DMS 273 (cell line): ENCODE measurements around the gene FUCA1.
"Not testable (repeated sequence)": the region's sequence is repeated elsewhere in the genome, so short reads cannot be mapped to it uniquely, and the experiment has no call there.

Source experiments
- DNase-seq: peaks from one replicate; lab custom pipeline; 2025; ENCODE audit not compliant: unreplicated experiment; lab: John Stamatoyannopoulos, UW

Gene FUCA1

GRCh38 chr1:23896491-23896890 is 28.4 kb upstream of the FUCA1 start:
- no peak for DNase-seq

- no peak for DNase-seq
These were observed 27.9 kb upstream of the FUCA1 start for GRCh38 chr1:23895993-23896392.

DNA sequence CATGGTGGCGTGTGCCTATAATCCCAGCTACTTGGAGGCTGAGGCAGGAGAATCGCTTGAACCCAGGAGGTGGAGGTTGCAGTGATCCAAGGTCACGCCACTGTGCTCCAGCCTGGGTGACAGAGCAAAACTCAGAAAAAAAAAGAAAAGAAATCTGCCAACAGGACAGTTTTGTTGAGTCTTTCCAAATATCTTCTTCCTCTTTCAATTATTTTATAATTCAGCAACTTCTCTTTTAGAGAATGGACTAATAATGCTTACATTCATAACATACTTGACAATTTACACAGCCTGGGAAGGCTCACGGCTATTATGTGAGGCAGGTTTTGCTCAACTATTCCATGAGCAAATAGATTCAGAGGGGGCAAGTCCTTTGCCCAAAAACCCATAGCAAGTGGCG is 27.0 kb upstream of the FUCA1 start:
- DNase-seq = no peak

DNA sequence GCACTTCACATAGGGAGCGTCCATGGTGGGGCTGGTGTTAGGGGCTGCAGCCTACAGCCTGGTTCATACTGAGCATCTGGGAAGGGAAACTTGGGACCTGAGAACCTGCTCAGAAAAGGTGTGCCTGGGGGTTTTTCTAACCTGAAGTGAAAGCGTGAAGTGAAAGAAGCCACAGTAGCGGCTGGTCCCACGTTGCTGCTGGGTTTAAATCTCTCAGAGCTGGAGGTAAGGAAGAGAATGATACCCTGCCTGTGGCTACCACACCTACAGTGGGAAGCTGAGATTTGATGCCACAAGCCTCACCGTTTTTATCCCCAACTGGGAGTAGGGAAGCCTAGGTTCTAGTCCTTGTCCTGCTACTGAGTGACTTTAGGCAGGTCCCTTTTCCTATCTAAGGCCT is 21.0 kb upstream of the FUCA1 start:
- DNase-seq = no peak

GRCh38 chr1:23885222-23885621 is 17.1 kb upstream of the FUCA1 start:
- DNase-seq = no peak

GRCh38 chr1:23882746-23883145 is 14.7 kb upstream of the FUCA1 start:
- DNase-seq = no peak

- DNase-seq = no peak
These were observed 11.7 kb upstream of the FUCA1 start for GRCh38 chr1:23879809-23880208.

DNA sequence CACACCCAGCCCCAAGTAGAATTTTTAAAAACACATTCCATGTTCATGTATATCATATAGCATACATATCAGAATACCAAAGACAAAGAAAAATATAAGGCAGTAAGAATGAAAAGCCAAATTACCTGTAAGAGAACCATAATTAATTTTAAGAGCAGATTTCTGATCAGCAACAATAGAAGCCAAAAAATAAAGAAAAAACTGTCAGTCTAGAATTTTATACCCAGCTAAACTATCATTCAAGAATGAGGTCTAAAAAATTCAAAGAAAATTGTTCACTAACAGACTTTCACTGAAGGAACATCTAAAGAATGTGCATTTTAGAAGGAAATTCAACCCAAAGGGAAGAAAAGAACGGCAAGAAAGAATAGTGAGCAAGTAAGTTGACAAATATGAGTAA is 10.6 kb upstream of the FUCA1 start:
- DNase-seq = no peak

DNA sequence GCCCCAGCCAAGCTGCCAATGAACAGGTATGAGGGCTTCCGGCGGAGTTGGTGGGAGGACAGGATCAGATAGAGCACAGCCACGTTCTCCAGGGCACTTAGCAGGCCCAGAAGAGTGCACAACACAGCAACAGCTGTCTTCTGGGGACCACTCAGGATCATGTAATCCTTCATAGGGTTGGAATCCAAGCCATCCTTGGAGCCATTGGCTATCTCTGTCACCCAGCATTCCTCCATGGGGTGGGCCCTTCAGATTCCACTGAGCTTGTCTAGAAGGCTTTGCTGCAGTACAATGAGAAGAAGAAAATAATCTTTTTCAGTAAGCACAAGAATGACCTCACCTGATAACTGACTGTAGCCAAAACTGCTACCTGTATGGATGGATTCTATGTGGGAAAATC is 7.3 kb upstream of the FUCA1 start:
- DNase-seq = no peak

- DNase-seq = no peak
These were observed 4.3 kb upstream of the FUCA1 start for GRCh38 chr1:23872421-23872820.

- DNase-seq = no peak
These were observed 961 bp upstream of the FUCA1 start for GRCh38 chr1:23869051-23869450.

DNA sequence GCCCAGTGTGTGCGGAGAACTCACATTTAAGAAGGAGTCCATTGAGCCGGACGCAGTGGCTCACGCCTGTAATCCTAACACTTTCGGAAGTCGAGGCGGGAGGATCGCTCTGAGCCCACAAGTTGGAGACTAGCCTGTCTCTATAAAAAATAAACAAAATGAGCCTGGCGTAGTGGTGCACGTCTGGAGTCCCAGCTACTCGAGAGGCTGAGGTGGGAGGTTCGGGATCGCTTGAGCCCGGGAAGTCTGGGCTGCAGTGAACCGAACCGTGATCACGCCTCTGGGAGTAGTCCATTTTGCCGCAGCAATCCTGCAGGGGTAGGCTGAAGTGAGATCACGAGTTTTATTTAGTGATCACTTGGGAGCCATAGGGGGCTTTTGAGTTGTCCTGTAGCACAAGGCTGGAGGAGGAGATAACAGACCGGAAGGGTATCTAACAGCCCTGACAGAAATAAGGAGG is 497 bp upstream of the FUCA1 start:
- DNase-seq = no peak

DNA sequence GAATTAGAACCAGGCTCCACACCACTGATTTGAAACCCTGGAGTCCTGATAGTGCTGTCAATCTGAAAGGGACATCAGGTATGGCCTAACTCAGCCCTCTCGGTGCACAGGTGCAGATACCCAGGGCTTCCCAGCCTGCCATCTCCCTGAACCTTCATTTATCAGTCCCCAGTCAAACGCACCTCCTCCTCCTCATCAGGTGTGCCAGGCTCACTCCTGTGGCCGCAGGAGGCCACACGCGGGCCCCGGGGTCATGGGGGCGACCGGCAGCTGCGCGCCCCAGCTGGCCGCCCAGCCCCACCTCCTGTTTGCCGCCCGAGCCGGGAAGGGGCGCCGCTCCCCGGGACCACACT is 572 bp downstream of the FUCA1 start:
- no peak for DNase-seq

GRCh38 chr1:23865543-23865930 is 2.6 kb downstream of the FUCA1 start:
- no peak for DNase-seq

GRCh38 chr1:23864801-23865542 is 3.1 kb downstream of the FUCA1 start:
- DNase-seq = no peak

- DNase-seq = no peak
These were observed 5.5 kb downstream of the FUCA1 start for GRCh38 chr1:23862640-23863039.

DNA sequence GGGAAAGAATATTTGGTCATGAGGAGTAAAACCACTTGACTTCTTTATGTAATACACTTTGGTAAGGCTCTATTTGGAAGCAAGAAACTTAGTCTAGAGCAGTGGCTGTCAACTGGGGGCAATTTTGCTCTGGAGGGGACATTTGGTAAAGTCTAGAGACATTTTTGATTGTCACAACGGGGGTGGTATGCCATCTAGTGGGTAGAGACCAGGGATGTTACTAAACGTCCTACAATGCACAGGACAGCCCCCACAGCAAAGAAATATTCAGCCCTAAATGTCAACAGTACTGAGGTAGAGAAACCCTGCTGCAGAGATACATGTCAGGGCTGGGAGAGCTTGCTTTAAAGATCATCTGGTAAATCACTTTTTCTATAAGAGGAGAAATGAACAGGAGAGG is 13.5 kb downstream of the FUCA1 start:
- DNase-seq = peak; percentile 46

DNA sequence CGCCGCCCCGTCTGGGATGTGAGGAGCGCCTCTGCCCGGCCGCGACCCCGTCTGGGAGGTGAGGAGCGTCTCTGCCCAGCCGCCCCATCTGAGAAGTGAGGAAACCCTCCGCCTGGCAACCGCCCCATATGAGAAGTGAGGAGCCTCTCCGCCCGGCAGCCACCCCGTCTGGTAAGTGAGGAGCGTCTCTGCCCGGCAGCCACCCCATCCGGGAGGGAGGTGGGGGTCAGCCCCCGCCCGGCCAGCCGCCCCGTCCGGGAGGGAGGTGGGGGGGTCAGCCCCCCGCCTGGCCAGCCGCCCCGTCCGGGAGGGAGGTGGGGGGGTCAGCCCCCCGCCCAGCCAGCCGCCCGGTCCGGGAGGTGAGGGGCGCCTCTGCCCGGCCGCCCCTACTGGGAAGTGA is 15.0 kb downstream of the FUCA1 start:
- DNase-seq = not testable (repeated sequence)

- not testable (repeated sequence) for DNase-seq
These were observed 16.7 kb downstream of the FUCA1 start for GRCh38 chr1:23851406-23851805.

- DNase-seq = no peak
These were observed 19.1 kb downstream of the FUCA1 start for GRCh38 chr1:23848673-23849616.

DNA sequence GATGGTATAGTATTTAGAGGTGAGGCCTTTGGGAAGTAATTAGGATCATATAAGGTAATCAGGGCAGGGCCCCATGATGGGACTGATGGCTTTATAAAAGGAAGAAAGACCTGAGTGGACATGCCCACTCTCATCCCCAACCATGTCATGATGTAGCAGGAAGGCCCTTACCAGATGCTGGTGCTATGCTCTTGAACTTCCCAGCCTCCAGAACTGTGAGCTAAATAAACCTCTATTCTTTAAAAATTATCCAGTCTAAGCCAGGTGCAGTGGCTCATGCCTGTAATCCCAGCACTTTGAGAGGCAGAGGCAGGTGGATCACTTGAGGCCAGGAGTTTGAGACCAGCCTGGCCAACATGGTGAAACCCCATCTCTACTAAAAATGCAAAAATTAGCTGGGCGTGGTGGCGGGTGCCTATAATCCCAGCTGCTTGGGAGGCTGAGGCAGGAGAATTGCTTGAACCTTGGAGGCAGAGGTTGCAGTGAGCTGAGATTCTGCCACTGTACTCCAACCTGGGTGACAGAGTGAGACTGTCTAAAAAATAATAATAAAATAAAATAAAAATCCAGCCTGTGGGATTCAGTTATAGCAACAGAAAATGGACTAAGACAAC is 20.5 kb downstream of the FUCA1 start:
- not testable (repeated sequence) for DNase-seq

DNA sequence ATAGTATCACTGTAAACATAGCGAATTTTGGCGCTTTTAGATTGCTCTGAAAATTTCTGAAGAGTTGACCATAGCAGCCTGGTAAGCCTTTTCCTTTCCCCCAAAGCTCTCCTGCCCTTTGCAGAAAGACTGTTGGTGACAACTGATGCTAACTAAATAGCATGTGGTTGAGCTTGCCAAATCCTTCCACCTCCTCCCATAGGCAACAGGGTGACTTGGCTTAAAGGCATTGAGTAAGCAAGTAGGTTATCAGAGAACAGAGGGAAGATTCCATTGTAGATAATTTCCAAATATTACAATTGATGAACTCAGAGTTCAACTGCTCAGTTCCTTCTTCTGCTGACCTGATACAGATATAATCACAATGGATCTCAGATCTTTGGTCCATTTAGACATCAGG is 22.9 kb downstream of the FUCA1 start:
- no peak for DNase-seq
